A549 (cell line): ENCODE data around the gene BCAS1. TPM values are rescaled to one million over a fixed set of nuclear protein-coding genes. Genes with fewer than 3 reads are reported as not detected.

Source experiments
- ATAC-seq, 2 experiments: fragments of 200-7000 bp in 1 of 2; fragments of >200 bp in 1 of 2; cut with Nextera tagmentation in 1 of 2; cut with Tn5 transposase in 1 of 2; 3 replicates each; pipeline versions ENCODE4 v1.8.0 to v1.9.1; 2018 to 2020; ENCODE audit warnings: mild to moderate bottlenecking in 1 of 2, moderate library complexity in 1 of 2
- CTCF ChIA-PET: fragments of 300-600 bp; sonication (Branson Sonifier 250); formaldehyde crosslinking; extraction: SDS; loops from one replicate; lab custom pipeline; 2021; ENCODE audit warnings: antibody characterized with exemption, inconsistent platforms; lab: Yijun Ruan, JAX
- POLR2A ChIA-PET: fragments of 350-600 bp; formaldehyde crosslinking; extraction: SDS; loops from one replicate; lab custom pipeline; 2021; ENCODE audit warnings: antibody characterized with exemption, inconsistent platforms; lab: Yijun Ruan, JAX
- DNase-seq, 2 experiments: peaks; one replicate each; pipeline versions ENCODE4 v3.0.0 to v3.0.0-alpha.2; 2011 to 2016; ENCODE audit warnings: low read depth in 1 of 2, low spot score in 1 of 2
- FAIRE-seq: peaks from 2 replicates; lab custom pipeline; 2011; peaks lifted over from hg19 to GRCh38; lab: Jason Lieb, UNC
- H3K27ac ChIP-seq, 2 experiments: fragments of >200 bp; sonication (Bioruptor Twin); formaldehyde crosslinking; 3 replicates each; pipeline ENCODE4 v1.5.1; 2016 to 2017
- H3K4me1 ChIP-seq: fragments of >200 bp; sonication (Bioruptor Twin); formaldehyde crosslinking; 3 replicates; pipeline ENCODE4 v1.6.1; 2016
- H3K4me2 ChIP-seq: fragments of >200 bp; sonication (Bioruptor Twin); formaldehyde crosslinking; 3 replicates; pipeline ENCODE4 v1.6.1; 2016
- H3K4me3 ChIP-seq: fragments of >200 bp; sonication (Bioruptor Twin); formaldehyde crosslinking; 3 replicates; pipeline ENCODE4 v1.5.1; 2016
- H3K9me3 ChIP-seq: fragments of >200 bp; sonication (Bioruptor Twin); formaldehyde crosslinking; 3 replicates; pipeline ENCODE4 v1.6.1; 2016
- BHLHE40 ChIP-seq: IDR thresholded peaks from 2 replicates; pipeline ENCODE4 v1.6.1; 2012; ENCODE audit warnings: low read depth, low read length, inconsistent platforms
- CHD2 ChIP-seq: fragments of 150-350 bp; IDR thresholded peaks from 2 replicates; pipeline ENCODE4 v1.6.1; 2014; ENCODE audit warnings: low read length; ENCODE audit not compliant: partially characterized antibody
- CHD4 ChIP-seq: fragments of 200-600 bp; sonication (generic); IDR thresholded peaks from 2 replicates; pipeline ENCODE4 v1.6.1; 2016; ENCODE audit warnings: antibody characterized with exemption, mild to moderate bottlenecking, borderline replicate concordance
- EHF ChIP-seq: fragments of 250-450 bp; sonication (Bioruptor Pico); IDR thresholded peaks from 2 replicates; pipeline ENCODE4 v1.5.0; 2020; ENCODE audit warnings: mild to moderate bottlenecking
- ESRRA ChIP-seq: fragments of 150-350 bp; IDR thresholded peaks from 2 replicates; pipeline ENCODE4 v1.6.1; 2014; ENCODE audit warnings: mild to moderate bottlenecking, low read length, borderline replicate concordance
- FOSB ChIP-seq: fragments of 250-450 bp; sonication (Bioruptor Pico); IDR thresholded peaks from 2 replicates; pipeline ENCODE4 v1.5.0; 2020; ENCODE audit warnings: mild to moderate bottlenecking, moderate library complexity
- FOXS1 ChIP-seq: fragments of 250-450 bp; sonication (Bioruptor Pico); IDR thresholded peaks from 2 replicates; pipeline ENCODE4 v1.5.0; 2020; ENCODE audit warnings: mild to moderate bottlenecking, moderate library complexity
- GATA3 ChIP-seq: IDR thresholded peaks from 2 replicates; pipeline ENCODE4 v1.6.1; 2012; ENCODE audit warnings: borderline replicate concordance
- HEYL ChIP-seq: fragments of 250-450 bp; sonication (Bioruptor Pico); IDR thresholded peaks from 2 replicates; pipeline ENCODE4 v1.8.0; 2021; ENCODE audit warnings: mild to moderate bottlenecking, moderate library complexity
- HOXA7 ChIP-seq: fragments of 250-450 bp; sonication (Bioruptor Pico); IDR thresholded peaks from 2 replicates; pipeline ENCODE4 v1.5.0; 2020; ENCODE audit warnings: mild to moderate bottlenecking, moderate library complexity
- HOXB13 ChIP-seq: fragments of 250-450 bp; sonication (Bioruptor Pico); IDR thresholded peaks from 2 replicates; pipeline ENCODE4 v1.5.0; 2020; ENCODE audit warnings: low read depth, mild to moderate bottlenecking, moderate library complexity
- HOXB5 ChIP-seq: fragments of 250-450 bp; sonication (Bioruptor Pico); IDR thresholded peaks from 2 replicates; pipeline ENCODE4 v1.5.0; 2020; ENCODE audit warnings: mild to moderate bottlenecking, moderate library complexity
- KDM5A ChIP-seq: fragments of 200-600 bp; sonication (generic); IDR thresholded peaks from 2 replicates; pipeline ENCODE4 v1.6.1; 2016; ENCODE audit warnings: antibody characterized with exemption, mild to moderate bottlenecking
- MAFK ChIP-seq: fragments of 450-650 bp; IDR thresholded peaks from 2 replicates; pipeline ENCODE4 v1.6.1; 2014; ENCODE audit not compliant: partially characterized antibody
- MAZ ChIP-seq: fragments of 150-350 bp; IDR thresholded peaks from 2 replicates; pipeline ENCODE4 v1.6.1; 2014; ENCODE audit warnings: antibody characterized with exemption, low read depth, low read length, borderline replicate concordance
- NPAS2 ChIP-seq: fragments of 250-450 bp; sonication (Bioruptor Pico); IDR thresholded peaks from 2 replicates; pipeline ENCODE4 v1.8.0; 2022; ENCODE audit warnings: mild to moderate bottlenecking, moderate library complexity, borderline replicate concordance
- POLR2A ChIP-seq: IDR thresholded peaks from 2 replicates; pipeline ENCODE4 v1.6.1; 2012; ENCODE audit warnings: mild to moderate bottlenecking, low read length
- RARB ChIP-seq: fragments of 250-450 bp; sonication (Bioruptor Pico); IDR thresholded peaks from 2 replicates; pipeline ENCODE4 v1.8.0; 2021; ENCODE audit warnings: mild to moderate bottlenecking, moderate library complexity
- RFX5 ChIP-seq: fragments of 450-650 bp; IDR thresholded peaks from 2 replicates; pipeline ENCODE4 v1.7.1; 2014; ENCODE audit warnings: antibody characterized with exemption, mild to moderate bottlenecking, moderate library complexity
- TFCP2L1 ChIP-seq: fragments of 250-450 bp; sonication (Bioruptor Pico); IDR thresholded peaks from 2 replicates; pipeline ENCODE4 v1.5.0; 2021; ENCODE audit warnings: mild to moderate bottlenecking
- TP53 ChIP-seq: fragments of 250-450 bp; sonication (Bioruptor Pico); IDR thresholded peaks from 2 replicates; pipeline ENCODE4 v1.5.0; 2021; ENCODE audit warnings: mild to moderate bottlenecking, moderate library complexity
- ZNF302 ChIP-seq: fragments of 250-450 bp; sonication (Bioruptor Pico); IDR thresholded peaks from 2 replicates; pipeline ENCODE4 v1.9.0; 2021; ENCODE audit warnings: inconsistent platforms, mild to moderate bottlenecking, moderate library complexity
- WGBS: methylation state at CpG from one replicate; pipeline ENCODE4 v1.1.6; 2017; ENCODE audit errors: missing lambda C conversion rate; 5-methylcytosine and 5-hydroxymethylcytosine counted together
- polyA plus RNA-seq, 4 experiments: library from polyadenylated mRNA; depleted of rRNA in 3 of 4; stranded (reverse); fragments of >200 nt; fragmentation: RNase III in 1 of 4; extraction: RNeasy Plus Mini Kit Qiagen cat#74134 plus additional on column Dnase treatment in 1 of 4; gene quantifications; 2 replicates in 3 of 4; 3 replicates in 1 of 4; pipeline ENCODE4 v1.2.3, GENCODE V29; 2011 to 2017
- TF ChIP-seq, protein P1 (sequence below): IDR thresholded peaks from 2 replicates; pipeline ENCODE4 v1.6.1; 2012
- TF ChIP-seq, protein P2 (sequence below): fragments of >200 bp; sonication (Bioruptor Twin); formaldehyde crosslinking; IDR thresholded peaks from 2 replicates; pipeline ENCODE4 v1.6.1; 2016
- TF ChIP-seq, protein P3 (sequence below): fragments of >200 bp; sonication (Bioruptor Twin); formaldehyde crosslinking; IDR thresholded peaks from 3 replicates; pipeline ENCODE4 v1.6.1; 2016
- TF ChIP-seq, protein P4 (sequence below): fragments of 250-450 bp; sonication (Bioruptor Pico); IDR thresholded peaks from 2 replicates; pipeline ENCODE4 v1.5.0; 2020; ENCODE audit warnings: low read depth, mild to moderate bottlenecking, moderate library complexity
- TF ChIP-seq, protein P5 (sequence below): fragments of 250-450 bp; sonication (Bioruptor Pico); IDR thresholded peaks from 2 replicates; pipeline ENCODE4 v1.5.0; 2021; ENCODE audit warnings: mild to moderate bottlenecking, moderate library complexity, borderline replicate concordance
- TF ChIP-seq, protein P6 (sequence below): fragments of 450-650 bp; IDR thresholded peaks from 2 replicates; pipeline ENCODE4 v1.6.1; 2014; ENCODE audit warnings: antibody characterized with exemption
- TF ChIP-seq, protein P7 (sequence below): fragments of 200-600 bp; sonication (generic); IDR thresholded peaks from 2 replicates; pipeline ENCODE4 v1.6.1; 2016; ENCODE audit warnings: antibody characterized with exemption, mild to moderate bottlenecking, moderate library complexity
- TF ChIP-seq, protein P8 (sequence below): IDR thresholded peaks from 2 replicates; pipeline ENCODE4 v1.6.1; 2012; ENCODE audit warnings: low read depth, borderline replicate concordance

Gene BCAS1
- polyA plus RNA-seq, 2 of the 4 experiments (the other 2 are of a cell fraction): 1.4 to 3.9 TPM

DNA sequence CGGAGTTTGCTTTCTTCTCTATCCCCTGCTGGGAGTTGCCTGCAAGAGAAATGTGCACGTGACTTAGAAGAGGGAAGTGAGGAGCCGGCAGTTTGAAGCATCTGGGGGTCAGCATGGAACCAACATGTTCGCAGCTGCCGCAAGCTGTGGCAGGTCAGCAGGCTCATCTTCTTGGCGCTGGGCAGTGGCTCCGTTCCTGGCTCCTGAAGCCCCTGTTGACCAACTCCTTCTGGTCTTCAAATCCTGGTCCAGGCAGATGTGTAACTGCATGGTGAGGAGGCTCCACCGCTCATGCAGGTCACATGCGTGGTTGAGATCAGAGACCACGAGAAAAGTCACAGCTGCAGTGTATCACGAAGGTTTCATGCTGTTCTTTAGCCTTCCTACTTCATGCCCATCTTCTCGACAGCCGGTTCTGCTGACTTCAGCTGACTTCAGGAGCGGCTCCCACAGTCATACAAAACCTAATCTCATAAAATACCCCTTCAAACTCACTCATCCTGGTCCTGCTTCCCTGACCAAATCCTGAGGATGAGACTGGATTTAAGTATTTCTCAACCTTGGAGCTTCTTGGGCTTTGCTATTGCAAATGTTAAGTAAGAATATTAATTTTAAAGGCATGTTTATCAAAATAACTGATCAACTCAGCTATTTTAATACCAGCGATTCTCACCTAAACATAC, 44.9 kb upstream of the BCAS1 start:
- no peak for FAIRE-seq
- ChIA-PET POLR2A (interaction anchor here (0.6 to 2.5 kb wide), 16 partner anchors 9 to 494 kb away, joined by 3 to 42 read pairs (median 6); partner anchors contain the start of gene CYP24A1), CTCF (interaction anchor here (0.6 to 4.1 kb wide), 11 partner anchors 10 to 84 kb away, joined by 3 to 47 read pairs (median 5); no protein-coding TSS in a partner anchor)
- H3K4me3 ChIP-seq: no peak overlapping the region
- H3K4me1 ChIP-seq: peaks cover 76% of the 10 kb centered on the region
- H3K9me3 ChIP-seq: peaks cover 21% of the 10 kb centered on the region
- peak; percentile 77 to 92 for DNase-seq
- ATAC-seq: peak; percentile 84 to 88
- peak overlapping the region; percentile 69 for H3K4me2 ChIP-seq
- WGBS: 38% methylated on average over 15 of the region's 15 CpGs
- H3K27ac ChIP-seq: peak overlapping the region; percentile 94 to 98
- TF ChIP-seq MAZ (no peak), HOXB5 (CRISPR knock-in tag) (peak; percentile 91), CHD4 (0 out of 2 replicates have a peak, but pooled peaks have one; percentile 17), ESRRA (no peak), HEYL (CRISPR knock-in tag) (peak; percentile 93), TP53 (peak; percentile 95), FOXS1 (peak; percentile 70; the same call in 1 of the 2 replicates), MAFK (peak; percentile 70), EHF (peak; percentile 95), GATA3 (no peak), FOSB (CRISPR knock-in tag) (peak; percentile 57; the same call in 1 of the 2 replicates), TFCP2L1 (CRISPR knock-in tag) (peak; percentile 51; the same call in 1 of the 2 replicates), CHD2 (no peak), HOXA7 (CRISPR knock-in tag) (peak; percentile 60; the same call in 1 of the 2 replicates), BHLHE40 (no peak), NPAS2 (CRISPR knock-in tag) (peak; percentile 64), KDM5A (no peak), RARB (CRISPR knock-in tag) (no peak), HOXB13 (CRISPR knock-in tag) (peak; percentile 98), POLR2A (no peak), ZNF302 (CRISPR knock-in tag) (peak; percentile 89), RFX5 (no peak)
- TF ChIP-seq, protein P1, sequence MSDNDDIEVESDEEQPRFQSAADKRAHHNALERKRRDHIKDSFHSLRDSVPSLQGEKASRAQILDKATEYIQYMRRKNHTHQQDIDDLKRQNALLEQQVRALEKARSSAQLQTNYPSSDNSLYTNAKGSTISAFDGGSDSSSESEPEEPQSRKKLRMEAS: peak; percentile 91
- TF ChIP-seq, protein P2, sequence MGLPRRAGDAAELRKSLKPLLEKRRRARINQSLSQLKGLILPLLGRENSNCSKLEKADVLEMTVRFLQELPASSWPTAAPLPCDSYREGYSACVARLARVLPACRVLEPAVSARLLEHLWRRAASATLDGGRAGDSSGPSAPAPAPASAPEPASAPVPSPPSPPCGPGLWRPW: no peak
- TF ChIP-seq, protein P3, sequence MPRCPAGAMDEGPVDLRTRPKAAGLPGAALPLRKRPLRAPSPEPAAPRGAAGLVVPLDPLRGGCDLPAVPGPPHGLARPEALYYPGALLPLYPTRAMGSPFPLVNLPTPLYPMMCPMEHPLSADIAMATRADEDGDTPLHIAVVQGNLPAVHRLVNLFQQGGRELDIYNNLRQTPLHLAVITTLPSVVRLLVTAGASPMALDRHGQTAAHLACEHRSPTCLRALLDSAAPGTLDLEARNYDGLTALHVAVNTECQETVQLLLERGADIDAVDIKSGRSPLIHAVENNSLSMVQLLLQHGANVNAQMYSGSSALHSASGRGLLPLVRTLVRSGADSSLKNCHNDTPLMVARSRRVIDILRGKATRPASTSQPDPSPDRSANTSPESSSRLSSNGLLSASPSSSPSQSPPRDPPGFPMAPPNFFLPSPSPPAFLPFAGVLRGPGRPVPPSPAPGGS: no peak
- TF ChIP-seq, protein P4, sequence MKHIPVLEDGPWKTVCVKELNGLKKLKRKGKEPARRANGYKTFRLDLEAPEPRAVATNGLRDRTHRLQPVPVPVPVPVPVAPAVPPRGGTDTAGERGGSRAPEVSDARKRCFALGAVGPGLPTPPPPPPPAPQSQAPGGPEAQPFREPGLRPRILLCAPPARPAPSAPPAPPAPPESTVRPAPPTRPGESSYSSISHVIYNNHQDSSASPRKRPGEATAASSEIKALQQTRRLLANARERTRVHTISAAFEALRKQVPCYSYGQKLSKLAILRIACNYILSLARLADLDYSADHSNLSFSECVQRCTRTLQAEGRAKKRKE (CRISPR knock-in tag): peak; percentile 94
- TF ChIP-seq, protein P5, sequence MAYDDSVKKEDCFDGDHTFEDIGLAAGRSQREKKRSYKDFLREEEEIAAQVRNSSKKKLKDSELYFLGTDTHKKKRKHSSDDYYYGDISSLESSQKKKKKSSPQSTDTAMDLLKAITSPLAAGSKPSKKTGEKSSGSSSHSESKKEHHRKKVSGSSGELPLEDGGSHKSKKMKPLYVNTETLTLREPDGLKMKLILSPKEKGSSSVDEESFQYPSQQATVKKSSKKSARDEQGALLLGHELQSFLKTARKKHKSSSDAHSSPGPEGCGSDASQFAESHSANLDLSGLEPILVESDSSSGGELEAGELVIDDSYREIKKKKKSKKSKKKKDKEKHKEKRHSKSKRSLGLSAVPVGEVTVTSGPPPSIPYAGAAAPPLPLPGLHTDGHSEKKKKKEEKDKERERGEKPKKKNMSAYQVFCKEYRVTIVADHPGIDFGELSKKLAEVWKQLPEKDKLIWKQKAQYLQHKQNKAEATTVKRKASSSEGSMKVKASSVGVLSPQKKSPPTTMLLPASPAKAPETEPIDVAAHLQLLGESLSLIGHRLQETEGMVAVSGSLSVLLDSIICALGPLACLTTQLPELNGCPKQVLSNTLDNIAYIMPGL (CRISPR knock-in tag): peak; percentile 52; the same call in 1 of the 2 replicates
- TF ChIP-seq, protein P6, sequence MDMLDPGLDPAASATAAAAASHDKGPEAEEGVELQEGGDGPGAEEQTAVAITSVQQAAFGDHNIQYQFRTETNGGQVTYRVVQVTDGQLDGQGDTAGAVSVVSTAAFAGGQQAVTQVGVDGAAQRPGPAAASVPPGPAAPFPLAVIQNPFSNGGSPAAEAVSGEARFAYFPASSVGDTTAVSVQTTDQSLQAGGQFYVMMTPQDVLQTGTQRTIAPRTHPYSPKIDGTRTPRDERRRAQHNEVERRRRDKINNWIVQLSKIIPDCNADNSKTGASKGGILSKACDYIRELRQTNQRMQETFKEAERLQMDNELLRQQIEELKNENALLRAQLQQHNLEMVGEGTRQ: peak; percentile 54
- TF ChIP-seq, protein P7, sequence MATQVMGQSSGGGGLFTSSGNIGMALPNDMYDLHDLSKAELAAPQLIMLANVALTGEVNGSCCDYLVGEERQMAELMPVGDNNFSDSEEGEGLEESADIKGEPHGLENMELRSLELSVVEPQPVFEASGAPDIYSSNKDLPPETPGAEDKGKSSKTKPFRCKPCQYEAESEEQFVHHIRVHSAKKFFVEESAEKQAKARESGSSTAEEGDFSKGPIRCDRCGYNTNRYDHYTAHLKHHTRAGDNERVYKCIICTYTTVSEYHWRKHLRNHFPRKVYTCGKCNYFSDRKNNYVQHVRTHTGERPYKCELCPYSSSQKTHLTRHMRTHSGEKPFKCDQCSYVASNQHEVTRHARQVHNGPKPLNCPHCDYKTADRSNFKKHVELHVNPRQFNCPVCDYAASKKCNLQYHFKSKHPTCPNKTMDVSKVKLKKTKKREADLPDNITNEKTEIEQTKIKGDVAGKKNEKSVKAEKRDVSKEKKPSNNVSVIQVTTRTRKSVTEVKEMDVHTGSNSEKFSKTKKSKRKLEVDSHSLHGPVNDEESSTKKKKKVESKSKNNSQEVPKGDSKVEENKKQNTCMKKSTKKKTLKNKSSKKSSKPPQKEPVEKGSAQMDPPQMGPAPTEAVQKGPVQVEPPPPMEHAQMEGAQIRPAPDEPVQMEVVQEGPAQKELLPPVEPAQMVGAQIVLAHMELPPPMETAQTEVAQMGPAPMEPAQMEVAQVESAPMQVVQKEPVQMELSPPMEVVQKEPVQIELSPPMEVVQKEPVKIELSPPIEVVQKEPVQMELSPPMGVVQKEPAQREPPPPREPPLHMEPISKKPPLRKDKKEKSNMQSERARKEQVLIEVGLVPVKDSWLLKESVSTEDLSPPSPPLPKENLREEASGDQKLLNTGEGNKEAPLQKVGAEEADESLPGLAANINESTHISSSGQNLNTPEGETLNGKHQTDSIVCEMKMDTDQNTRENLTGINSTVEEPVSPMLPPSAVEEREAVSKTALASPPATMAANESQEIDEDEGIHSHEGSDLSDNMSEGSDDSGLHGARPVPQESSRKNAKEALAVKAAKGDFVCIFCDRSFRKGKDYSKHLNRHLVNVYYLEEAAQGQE: no peak
- TF ChIP-seq, protein P8, sequence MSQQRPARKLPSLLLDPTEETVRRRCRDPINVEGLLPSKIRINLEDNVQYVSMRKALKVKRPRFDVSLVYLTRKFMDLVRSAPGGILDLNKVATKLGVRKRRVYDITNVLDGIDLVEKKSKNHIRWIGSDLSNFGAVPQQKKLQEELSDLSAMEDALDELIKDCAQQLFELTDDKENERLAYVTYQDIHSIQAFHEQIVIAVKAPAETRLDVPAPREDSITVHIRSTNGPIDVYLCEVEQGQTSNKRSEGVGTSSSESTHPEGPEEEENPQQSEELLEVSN: peak; percentile 90
